ENCODE data around the gene COL9A3. TPM values are rescaled to one million over a fixed set of nuclear protein-coding genes. Genes with fewer than 3 reads are reported as not detected.
A peak's percentile ranks its signal among the peaks of the same experiment; 100 is the strongest.

Gene COL9A3
- total RNA-seq, 1 experiment from 2014 or later: 2.0 TPM

- Histone ChIP-seq H3K9me3 (replicated peaks) (no peaks in the 10 kb centered on the region), H3K36me3 (peaks cover 26% of the 10 kb centered on the region), H3K4me1 (peaks cover 6% of the 10 kb centered on the region), H3K4me3 (no peak overlapping the region), H3K27me3 (no peaks in the 10 kb centered on the region), H3K27ac (no peak overlapping the region)
- DNase-seq: no peak
Measured at GRCh38 chr20:62799459-62799858, 17.4 kb upstream of the COL9A3 start.

GRCh38 chr20:62799873-62800272, 17.0 kb upstream of the COL9A3 start:
- no peak for DNase-seq
- H3K4me3 ChIP-seq: no peak overlapping the region
- peaks cover 26% of the 10 kb centered on the region for H3K36me3 ChIP-seq
- H3K27ac ChIP-seq: no peak overlapping the region
- H3K27me3 ChIP-seq: no peaks in the 10 kb centered on the region
- H3K9me3 ChIP-seq (replicated peaks): no peaks in the 10 kb centered on the region
- peaks cover 6% of the 10 kb centered on the region for H3K4me1 ChIP-seq

GRCh38 chr20:62800314-62801259, 16.3 kb upstream of the COL9A3 start:
- Histone ChIP-seq H3K36me3 (peaks cover 26% of the 10 kb centered on the region), H3K9me3 (replicated peaks) (no peaks in the 10 kb centered on the region), H3K4me1 (peaks cover 7% of the 10 kb centered on the region), H3K4me3 (no peak overlapping the region), H3K27ac (no peak overlapping the region), H3K27me3 (no peaks in the 10 kb centered on the region)
- DNase-seq: no peak

GRCh38 chr20:62801284-62802010, 15.4 kb upstream of the COL9A3 start:
- H3K9me3 ChIP-seq (replicated peaks): no peaks in the 10 kb centered on the region
- H3K36me3 ChIP-seq: peaks cover 26% of the 10 kb centered on the region
- no peak overlapping the region for H3K4me3 ChIP-seq
- peaks cover 10% of the 10 kb centered on the region; the same call in 1 of the 2 replicates for H3K4me1 ChIP-seq
- H3K27me3 ChIP-seq: no peaks in the 10 kb centered on the region
- no peak for DNase-seq
- H3K27ac ChIP-seq: no peak overlapping the region

- DNase-seq: no peak
- peaks cover 8% of the 10 kb centered on the region; the same call in 1 of the 2 replicates for H3K4me1 ChIP-seq
- no peak overlapping the region for H3K4me3 ChIP-seq
- H3K27ac ChIP-seq: no peak overlapping the region
- H3K9me3 ChIP-seq (replicated peaks): no peaks in the 10 kb centered on the region
- peaks cover 26% of the 10 kb centered on the region for H3K36me3 ChIP-seq
- no peaks in the 10 kb centered on the region for H3K27me3 ChIP-seq
Measured at GRCh38 chr20:62802026-62802712, 14.7 kb upstream of the COL9A3 start.

GRCh38 chr20:62804021-62804626, 12.7 kb upstream of the COL9A3 start:
- H3K27me3 ChIP-seq: no peaks in the 10 kb centered on the region
- H3K4me3 ChIP-seq: peak overlapping the region; percentile 93
- H3K9me3 ChIP-seq (replicated peaks): no peaks in the 10 kb centered on the region
- H3K4me1 ChIP-seq: peaks cover 8% of the 10 kb centered on the region; the same call in 1 of the 2 replicates
- no peak overlapping the region for H3K27ac ChIP-seq
- DNase-seq: peak in 1 of 2 experiments; percentile 48
- peaks cover 32% of the 10 kb centered on the region for H3K36me3 ChIP-seq

GRCh38 chr20:62804627-62805154, 12.2 kb upstream of the COL9A3 start, which contains the start of gene OGFR:
OGFR (plus strand) TSS chr20:62804835; CDS start chr20:62804860, 25 bp downstream.
- peak; percentile 82 to 84 for DNase-seq
- H3K36me3 ChIP-seq: peaks cover 30% of the 10 kb centered on the region
- no peak within 1 kb of the TSS for H3K27ac ChIP-seq
- no peaks in the 10 kb centered on the region for H3K9me3 ChIP-seq (replicated peaks)
- peaks cover 8% of the 10 kb centered on the region; the same call in 1 of the 2 replicates for H3K4me1 ChIP-seq
- H3K4me3 ChIP-seq: peak within 1 kb of the TSS; percentile 93
- no peaks in the 10 kb centered on the region for H3K27me3 ChIP-seq

GRCh38 chr20:62805155-62805710, 11.6 kb upstream of the COL9A3 start:
- peak; percentile 57 to 59 for DNase-seq
- H3K9me3 ChIP-seq (replicated peaks): no peaks in the 10 kb centered on the region
- no peaks in the 10 kb centered on the region for H3K27me3 ChIP-seq
- H3K4me3 ChIP-seq: peak overlapping the region; percentile 93
- no peak overlapping the region for H3K27ac ChIP-seq
- H3K36me3 ChIP-seq: peaks cover 30% of the 10 kb centered on the region
- H3K4me1 ChIP-seq: peaks cover 8% of the 10 kb centered on the region; the same call in 1 of the 2 replicates

- no peak for DNase-seq
Measured at GRCh38 chr20:62805711-62806382, 11.0 kb upstream of the COL9A3 start.

GRCh38 chr20:62806383-62807050, 10.3 kb upstream of the COL9A3 start:
- Histone ChIP-seq H3K27me3 (no peaks in the 10 kb centered on the region), H3K36me3 (peaks cover 32% of the 10 kb centered on the region), H3K4me3 (no peak overlapping the region; the same call in 1 of the 2 replicates), H3K27ac (no peak overlapping the region), H3K4me1 (peaks cover 8% of the 10 kb centered on the region; the same call in 1 of the 2 replicates), H3K9me3 (replicated peaks) (no peaks in the 10 kb centered on the region)
- no peak for DNase-seq

More at GRCh38 chr20:62805711-62806382, 11.0 kb upstream of the COL9A3 start:
- Histone ChIP-seq H3K27me3 (no peaks in the 10 kb centered on the region), H3K9me3 (replicated peaks) (no peaks in the 10 kb centered on the region), H3K27ac (no peak overlapping the region), H3K4me1 (peaks cover 8% of the 10 kb centered on the region; the same call in 1 of the 2 replicates), H3K4me3 (peak overlapping the region; percentile 93), H3K36me3 (peaks cover 30% of the 10 kb centered on the region)

- Histone ChIP-seq H3K36me3 (peaks cover 37% of the 10 kb centered on the region), H3K27me3 (no peaks in the 10 kb centered on the region), H3K9me3 (replicated peaks) (no peaks in the 10 kb centered on the region), H3K4me1 (peaks cover 8% of the 10 kb centered on the region; the same call in 1 of the 2 replicates), H3K4me3 (no peak overlapping the region), H3K27ac (no peak overlapping the region)
- DNase-seq: no peak
Measured at GRCh38 chr20:62807444-62808210, 9.2 kb upstream of the COL9A3 start.

GRCh38 chr20:62808211-62808865, 8.5 kb upstream of the COL9A3 start:
- peaks cover 39% of the 10 kb centered on the region for H3K36me3 ChIP-seq

More at GRCh38 chr20:62808211-62808865, 8.5 kb upstream of the COL9A3 start:
- DNase-seq: peak; percentile 78 to 88
- no peaks in the 10 kb centered on the region for H3K9me3 ChIP-seq (replicated peaks)
- no peak overlapping the region for H3K4me3 ChIP-seq
- H3K27me3 ChIP-seq: no peaks in the 10 kb centered on the region
- no peak overlapping the region for H3K27ac ChIP-seq
- H3K4me1 ChIP-seq: peaks cover 8% of the 10 kb centered on the region; the same call in 1 of the 2 replicates

All from SJCRH30 (cell line).